HG02642 (cell line): ENCODE data around the gene ST14.

ENCODE experiments used
- ATAC-seq: cut with Tn5 transposase; IDR thresholded peaks from one replicate; pipeline ENCODE4 v1.9.1; 2021; ENCODE audit warnings: mild to moderate bottlenecking; ENCODE audit not compliant: unreplicated experiment, poor library complexity

Gene ST14

DNA sequence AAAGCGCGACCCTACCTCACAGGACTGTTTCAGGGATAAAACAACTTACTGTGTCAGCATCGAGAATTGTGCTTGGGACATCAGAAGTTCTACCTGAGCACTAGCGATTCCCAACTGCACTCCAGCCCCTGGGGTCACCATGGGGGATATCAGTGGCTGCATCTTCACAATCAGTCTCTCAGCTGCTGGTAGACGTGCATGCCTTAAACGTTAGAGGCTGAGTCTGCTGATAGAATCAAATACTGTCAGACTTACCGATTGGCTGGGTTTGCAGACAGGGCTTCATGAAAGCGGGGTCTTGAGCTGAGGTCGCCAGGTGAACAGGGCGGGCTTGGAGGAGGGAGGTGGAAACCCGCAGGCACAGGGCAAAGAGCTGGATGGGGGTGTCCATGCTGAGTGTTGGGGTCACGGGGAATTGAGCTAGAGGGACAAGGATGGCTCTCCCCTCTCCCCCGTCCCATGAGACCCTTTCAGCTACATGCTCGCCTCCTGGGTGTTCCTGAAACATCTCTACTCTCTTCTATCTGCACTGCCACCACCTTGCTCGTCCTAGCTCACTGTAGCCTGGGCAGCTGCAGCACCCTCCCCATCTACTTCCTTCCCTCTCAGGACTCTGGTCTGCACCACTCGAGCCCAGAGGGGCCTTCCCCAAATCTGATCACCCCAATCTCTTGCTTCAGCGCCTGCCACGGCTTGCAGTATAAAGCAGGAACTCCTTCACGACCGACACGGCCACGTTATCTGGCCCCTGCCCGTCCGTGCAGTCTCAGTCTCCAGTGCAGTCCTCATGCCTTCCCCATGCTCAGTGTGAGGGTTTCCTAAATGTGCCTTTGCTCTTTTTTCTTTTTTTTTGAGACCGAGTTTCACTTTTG is 43.5 kb downstream of the ST14 start:
- no peak for ATAC-seq

DNA sequence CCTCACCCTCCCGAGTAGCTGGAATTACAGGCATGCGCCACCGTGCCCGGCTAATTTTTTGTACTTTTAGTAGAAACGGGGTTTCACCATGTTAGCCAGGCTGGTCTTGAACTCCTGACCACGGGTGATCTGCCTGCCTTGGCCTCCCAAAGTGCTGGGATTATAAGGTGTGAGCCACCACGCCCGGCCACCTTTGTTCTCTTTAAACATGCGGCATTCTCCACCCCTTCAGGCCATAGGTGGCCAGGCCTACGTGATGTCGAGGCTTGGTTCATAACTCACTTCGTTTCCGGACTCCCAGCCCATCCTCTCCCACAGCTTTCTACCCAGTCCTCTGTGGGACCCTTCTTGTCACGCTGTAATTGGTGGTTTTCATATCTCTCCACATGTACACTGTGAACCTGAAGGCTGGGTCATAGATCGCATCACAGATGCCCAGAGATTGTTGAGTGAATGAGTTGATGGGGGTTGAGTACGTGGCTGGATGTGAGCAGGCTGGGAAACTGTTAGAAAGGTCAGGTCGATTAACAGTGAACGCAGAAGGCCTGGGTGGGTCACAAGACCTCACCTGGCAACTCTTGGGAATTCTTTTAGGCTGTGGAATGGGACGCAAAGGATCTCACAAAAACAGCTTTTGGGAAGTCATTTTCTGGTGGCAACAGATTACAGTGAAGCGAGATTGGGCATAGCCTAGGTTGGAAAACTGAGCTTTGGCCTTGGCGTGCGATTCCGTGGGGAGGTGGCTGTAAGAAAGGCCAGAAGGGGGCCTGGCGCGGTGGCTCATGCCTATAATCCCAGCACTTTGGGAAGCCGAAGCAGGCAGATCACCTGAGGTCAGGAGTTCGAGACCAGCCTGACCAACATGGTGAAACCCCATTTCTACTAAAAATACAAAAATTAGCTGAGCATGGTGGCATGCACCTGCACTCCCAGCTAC is 44.5 kb downstream of the ST14 start:
- no peak for ATAC-seq

DNA sequence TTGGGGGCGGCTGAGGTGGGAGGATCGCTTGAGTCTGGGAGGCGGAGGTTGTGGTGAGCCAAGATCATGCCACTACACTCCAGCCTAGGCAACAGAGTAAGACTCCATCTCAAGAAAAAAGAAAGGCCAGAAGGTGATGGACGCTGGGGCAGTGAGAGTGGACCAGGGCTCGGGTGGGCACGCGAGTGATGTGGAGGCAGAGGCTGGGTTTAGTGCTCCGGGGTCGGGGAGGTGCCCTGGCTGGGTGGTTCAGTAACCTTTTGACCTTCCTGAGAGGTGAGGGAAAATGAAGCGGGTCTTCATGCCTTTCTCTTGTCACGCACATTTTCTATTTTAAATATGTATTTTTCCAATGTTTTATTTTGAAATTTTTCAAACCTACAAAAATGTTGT is 45.1 kb downstream of the ST14 start:
- no peak for ATAC-seq

DNA sequence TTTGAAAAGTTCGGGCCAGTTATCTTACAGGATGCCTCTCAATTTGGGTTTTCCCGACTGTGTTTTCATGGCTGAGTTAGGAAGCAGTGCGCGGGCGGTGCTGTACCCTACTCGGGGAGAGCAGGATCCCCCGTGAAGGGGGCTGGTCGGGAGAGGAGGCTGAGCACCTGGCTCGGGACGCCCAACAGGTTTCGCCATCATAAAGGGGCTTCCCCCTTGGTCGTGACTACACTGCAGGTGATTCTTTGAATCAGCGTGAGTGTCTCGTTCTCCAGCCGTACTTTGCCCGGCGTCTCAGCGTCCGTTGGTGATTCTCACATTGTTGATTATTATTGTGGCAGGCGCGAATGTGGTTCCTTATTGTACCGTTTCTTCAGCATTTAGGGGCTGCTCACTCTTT is 46.6 kb downstream of the ST14 start:
- ATAC-seq: no peak

DNA sequence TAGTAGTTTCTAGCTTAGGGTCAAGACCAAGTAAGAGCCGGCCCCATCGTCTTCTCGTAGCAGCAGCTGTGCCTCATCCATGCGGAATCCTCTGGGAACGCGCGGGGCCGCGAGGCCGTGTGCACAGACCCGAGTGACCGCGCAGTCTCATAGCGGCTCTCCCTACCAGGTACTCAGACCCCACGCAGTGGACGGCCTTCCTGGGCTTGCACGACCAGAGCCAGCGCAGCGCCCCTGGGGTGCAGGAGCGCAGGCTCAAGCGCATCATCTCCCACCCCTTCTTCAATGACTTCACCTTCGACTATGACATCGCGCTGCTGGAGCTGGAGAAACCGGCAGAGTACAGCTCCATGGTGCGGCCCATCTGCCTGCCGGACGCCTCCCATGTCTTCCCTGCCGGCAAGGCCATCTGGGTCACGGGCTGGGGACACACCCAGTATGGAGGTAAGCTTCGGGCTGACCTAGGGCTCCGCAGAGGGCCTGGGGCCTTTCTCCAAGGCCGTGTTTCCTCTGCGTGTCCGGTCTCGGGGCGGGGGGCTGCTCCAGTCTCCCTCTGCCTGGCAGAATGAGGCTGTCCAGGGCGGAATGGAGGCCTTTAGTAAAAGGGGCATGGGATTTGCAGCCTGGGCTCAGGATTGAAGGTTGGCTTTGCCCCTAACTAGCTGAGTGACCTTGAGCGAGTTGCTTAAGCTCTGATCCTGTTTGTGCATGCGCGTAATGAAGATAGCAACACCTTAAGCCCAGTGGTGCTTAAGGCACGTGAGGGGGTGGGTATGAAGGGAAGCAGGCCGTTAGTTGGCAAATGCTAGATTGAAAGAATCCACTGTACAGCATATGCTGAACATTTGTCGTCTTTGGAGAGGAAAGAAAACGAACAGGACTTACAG is 48.9 kb downstream of the ST14 start:
- no peak for ATAC-seq

DNA sequence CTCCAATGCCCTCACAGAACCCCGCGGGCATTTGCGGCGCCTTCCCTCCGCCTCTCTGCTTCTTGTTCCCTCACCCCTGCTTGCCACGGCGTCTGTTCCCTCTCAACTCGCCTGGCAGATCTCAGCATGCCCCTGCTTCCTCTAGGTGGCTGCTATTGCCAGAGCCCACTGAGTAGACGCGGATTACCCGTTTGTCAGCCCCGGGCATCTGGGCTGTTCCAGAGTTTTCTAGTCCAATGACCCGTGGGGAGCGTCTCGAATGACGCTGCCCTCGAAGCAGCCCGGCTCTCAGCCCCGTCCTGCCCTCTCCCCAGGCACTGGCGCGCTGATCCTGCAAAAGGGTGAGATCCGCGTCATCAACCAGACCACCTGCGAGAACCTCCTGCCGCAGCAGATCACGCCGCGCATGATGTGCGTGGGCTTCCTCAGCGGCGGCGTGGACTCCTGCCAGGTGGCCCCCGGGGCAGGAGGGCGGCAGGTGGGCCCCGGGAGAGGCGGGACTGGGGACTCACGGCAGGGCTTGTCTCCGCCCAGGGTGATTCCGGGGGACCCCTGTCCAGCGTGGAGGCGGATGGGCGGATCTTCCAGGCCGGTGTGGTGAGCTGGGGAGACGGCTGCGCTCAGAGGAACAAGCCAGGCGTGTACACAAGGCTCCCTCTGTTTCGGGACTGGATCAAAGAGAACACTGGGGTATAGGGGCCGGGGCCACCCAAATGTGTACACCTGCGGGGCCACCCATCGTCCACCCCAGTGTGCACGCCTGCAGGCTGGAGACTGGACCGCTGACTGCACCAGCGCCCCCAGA is 49.7 kb downstream of the ST14 start:
- ATAC-seq: no peak

DNA sequence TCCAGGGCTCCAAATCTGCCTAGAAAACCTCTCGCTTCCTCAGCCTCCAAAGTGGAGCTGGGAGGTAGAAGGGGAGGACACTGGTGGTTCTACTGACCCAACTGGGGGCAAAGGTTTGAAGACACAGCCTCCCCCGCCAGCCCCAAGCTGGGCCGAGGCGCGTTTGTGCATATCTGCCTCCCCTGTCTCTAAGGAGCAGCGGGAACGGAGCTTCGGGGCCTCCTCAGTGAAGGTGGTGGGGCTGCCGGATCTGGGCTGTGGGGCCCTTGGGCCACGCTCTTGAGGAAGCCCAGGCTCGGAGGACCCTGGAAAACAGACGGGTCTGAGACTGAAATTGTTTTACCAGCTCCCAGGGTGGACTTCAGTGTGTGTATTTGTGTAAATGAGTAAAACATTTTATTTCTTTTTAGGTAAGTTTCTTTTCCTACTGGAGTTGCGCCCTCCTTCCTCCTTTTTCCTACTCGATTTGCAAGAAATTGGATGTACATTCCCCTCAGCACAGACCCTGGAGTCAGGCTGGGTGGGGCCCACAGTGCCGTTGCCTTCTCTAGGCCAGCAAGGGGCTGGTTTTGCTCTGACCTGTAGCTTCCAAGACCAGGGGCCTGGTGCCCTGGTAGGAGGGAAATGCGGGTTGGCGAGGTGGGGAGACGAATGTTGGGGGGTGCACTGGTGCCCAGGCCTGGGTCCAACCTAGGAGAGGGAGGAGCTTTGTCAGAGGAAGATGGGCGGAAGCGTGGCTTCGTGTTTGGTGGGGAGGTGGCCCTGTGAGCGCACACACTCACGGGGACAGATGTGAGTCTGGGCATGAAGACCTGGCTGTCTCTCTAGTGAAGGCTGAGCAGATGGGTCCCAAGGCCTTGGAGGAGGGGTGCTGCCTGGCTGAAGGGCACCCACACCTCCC is 50.6 kb downstream of the ST14 start:
- no peak for ATAC-seq

DNA sequence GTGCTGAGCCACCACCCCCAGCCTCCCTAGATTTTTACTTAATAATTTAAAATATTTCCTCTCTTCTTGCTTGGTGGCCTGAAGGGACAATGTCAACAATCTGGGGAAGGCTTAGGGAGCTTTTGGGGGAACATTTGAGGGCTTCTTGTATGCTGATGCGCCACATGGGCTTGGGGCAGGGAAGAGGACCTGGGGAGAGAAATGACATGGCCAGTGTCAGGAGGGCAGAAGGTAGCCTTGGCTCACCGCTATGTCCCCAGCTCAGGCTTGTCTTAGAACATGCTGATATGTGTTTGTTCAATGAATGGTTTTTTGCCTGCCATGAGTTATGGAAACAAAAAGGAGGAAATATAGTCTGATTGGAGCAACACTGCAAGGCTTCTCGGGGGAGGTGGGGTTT is 51.6 kb downstream of the ST14 start:
- ATAC-seq: no peak

DNA sequence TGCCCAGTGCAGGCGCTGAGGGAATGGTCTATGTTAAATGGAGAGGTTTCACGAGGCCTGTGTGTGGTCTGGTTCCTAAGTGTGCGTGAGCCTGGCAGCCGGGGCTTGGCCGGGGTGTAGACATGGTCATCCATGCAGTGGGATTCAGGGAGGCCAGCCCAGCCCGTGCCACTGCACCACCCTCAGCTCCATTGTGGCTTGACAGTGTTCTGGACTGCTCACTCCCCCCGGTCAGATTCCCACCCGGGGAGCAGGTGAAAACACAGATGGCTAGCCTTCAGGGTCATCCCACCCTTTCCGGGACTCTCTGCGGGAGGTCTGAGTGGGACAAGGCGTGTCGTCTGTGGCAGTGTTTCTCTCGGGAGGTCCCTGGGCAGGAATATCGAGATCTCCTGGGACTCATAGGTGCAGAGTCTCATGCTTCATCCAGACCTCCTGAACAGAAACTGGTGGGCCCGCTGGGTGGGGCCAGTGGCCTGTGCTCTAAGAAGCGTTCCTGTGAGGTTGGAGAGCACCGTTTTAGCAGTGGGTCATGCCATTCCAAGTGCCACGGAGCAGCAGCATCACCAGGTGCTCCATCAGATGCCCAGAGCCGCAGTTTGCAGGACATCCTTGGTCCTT is 52.3 kb downstream of the ST14 start:
- ATAC-seq: no peak

DNA sequence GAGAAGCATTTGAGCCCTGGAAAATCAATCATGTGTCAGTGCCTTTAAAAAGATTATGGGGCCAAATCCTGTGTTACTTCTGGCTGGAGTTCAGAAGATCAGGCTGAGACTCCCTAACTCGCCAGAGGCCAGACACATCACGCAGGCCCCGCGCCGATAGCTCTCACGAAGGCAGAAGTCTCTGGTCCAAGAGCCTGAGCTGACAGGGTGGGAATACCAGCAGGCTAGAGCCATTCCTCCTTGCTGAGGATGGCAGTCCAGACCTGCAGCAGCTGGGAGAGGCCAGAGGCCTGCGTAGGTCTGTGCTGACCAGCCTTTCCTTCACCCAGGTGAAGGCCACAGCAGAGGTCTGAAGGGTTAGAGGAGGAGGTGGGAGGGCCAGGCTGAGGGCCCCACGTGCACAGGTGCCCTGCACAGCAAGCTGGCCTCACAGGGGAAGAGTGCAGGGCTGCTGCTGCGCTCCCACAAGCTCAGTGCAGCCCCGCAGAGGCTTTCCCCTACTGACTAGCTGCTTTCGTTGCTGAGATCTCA is 52.9 kb downstream of the ST14 start:
- ATAC-seq: no peak

DNA sequence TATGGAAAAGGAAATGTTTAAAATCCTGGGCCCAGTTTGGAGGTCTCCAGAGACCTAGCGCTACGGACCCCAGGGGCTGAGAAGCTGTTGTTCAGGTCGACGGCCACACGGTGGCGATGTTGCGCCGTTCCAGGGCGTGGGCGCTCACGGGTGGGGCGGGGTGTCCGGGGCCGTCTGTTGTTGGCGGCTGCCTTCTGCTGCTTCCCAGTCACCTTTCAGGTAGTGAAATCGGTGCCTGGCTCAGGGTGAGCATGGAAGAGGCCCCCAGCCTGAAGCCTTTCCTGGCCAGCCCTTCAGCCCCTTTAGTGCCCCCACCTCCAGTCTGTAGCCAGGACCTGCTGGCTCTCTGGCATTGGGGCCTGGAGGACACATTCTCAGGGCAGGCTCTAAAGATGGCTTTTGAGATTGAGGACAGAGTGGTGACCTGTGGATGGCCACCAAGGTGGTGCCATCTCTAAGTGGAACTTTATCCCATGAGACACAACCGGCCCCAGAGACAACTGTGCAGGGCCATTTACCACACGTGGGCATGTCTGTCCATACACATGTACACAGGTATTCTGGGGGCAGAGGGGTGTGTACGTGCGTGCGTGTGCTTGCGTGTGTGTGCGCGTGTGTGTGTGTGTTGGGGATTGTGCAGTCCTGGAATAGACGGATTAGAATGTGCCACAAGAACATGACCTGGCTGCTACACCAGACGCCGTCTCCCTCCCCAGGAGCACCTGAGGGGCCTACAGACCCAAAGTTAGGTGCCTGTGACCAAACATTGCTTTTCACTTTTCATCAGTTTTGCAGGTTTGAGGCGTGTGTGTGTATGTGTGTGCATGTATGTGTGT is 53.8 kb downstream of the ST14 start:
- peak; percentile 78 for ATAC-seq

DNA sequence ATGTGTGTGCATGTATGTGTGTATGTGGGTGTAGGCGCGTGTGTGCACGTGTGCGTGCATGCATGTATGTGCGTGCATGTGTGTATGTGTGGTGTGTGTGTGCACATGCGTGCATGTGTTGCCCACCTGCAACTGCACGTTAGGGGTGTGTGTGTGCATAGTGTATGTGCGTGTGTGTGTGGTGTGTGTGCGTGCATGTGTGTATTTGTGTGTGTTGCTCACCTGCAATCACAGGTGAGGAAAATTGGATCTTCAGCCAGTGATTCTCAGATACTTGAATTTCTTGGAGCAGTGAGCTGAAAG is 54.3 kb downstream of the ST14 start:
- no peak for ATAC-seq

DNA sequence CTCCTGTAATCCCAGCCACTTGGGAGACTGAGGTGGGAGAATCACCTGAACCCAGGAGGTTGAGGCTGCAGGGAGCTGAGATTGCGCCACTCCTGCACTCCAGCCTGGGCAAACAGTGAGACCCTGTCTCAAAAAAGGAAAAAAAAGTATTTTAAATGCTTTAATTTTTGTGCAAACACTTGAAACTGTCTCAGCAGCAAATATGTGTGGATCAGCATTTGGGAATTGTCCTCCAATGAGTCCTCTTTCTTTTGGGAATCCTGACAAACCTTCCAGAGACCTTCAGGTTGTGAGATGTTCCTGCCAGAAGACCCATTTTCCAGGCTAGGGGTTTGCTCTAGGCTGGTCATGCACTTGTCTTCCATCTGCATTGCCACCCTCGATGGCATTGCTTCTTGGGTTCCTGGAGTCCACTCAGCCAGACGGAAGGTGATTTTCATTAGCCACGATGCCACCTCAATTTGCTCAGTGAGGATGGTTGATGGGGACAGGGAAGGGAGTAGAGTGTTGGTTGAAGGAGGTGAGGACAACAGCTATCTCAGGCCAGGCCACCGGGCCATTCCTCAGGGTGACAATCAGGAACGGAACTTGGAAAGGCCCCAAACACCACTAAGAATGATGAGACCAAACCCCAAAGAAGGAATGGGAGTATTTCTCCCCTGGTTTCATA is 55.4 kb downstream of the ST14 start:
- ATAC-seq: no peak

DNA sequence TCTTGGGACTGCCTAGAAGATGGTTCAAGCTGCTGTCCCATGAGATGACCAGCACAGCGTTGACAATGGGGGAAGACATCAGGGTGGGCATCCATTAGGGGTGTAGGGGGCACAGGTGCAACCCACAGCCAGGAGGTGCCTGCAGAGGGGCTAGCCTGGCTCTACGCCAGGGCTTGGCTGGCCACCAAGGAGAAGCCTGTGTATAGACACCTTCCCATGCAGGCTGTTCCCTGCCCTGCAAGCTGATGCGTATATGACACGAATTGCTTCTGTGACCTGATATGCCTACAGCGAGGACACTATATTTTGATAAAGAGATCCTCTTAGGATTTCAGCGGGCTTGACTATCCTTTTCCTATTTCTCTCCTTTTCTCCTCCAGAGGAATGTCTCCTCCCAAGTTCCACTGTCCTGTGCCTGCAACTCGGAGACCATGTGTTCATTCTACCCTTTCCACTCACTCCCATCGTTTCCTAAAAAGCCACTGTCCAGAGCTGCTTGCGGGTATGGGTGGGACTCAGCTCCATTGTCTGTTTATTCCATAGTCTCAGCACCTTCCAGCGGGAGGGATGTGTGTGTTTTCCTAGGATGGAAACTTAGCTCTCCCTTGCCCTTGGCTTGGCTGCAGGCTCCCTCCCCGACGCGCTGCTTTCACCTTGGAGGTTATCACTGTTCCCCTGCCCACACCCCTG is 56.1 kb downstream of the ST14 start:
- ATAC-seq: no peak

DNA sequence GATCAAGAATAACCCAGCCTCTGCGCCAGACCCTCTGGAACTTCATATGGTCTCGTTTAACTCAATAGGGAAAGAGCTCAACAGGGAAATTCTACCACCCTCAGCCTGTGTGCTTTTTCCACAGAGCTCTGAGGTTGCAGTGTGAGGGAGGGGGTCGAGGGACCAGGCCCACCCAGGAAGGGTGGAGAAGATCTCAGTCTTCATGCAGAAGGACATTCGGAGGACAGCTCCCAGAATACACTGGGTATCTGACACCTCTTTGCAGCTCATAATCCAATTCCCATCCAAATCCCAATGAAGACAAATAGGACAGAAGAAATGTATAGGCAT is 56.6 kb downstream of the ST14 start:
- ATAC-seq: no peak

DNA sequence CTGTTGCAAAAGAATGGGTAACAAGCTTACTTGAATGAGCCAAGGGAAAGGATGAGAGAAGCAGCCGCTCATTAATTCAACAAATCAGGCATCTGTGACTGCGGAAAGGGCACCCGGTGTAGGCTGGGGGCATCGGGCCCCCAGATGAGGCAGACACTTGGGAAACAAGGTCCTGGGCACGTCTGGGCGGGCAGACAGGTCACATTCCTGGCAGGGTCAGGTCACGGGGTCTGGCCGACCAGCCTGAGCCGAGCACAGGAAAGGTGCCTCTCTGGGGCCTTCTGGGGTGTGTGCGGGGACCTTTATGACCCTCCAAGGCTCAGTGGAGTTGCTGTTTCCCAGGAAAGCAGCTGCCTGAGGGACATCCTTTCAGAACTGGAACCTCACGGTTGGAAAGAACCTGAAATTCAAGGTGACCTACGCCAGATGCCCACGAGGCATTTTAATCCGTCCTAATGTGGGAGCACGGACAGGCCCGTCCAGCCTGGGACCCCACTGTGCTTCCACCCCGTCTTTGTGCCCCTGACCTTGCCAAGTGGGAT is 57.1 kb downstream of the ST14 start:
- no peak for ATAC-seq
